Measurements from ENCODE around the gene LMAN1L.
A peak's percentile ranks its signal among the peaks of the same experiment; 100 is the strongest.

Gene LMAN1L

GRCh38 chr15:74838746-74839525 is 26.3 kb downstream of the LMAN1L start:
- no peak for DNase-seq

GRCh38 chr15:74839526-74840395 is 27.1 kb downstream of the LMAN1L start:
- no peak for DNase-seq

- DNase-seq: no peak
These were observed 28.5 kb downstream of the LMAN1L start for GRCh38 chr15:74840851-74841775.

GRCh38 chr15:74841891-74842373 is 29.3 kb downstream of the LMAN1L start:
- DNase-seq: no peak

- peak; percentile 91 for DNase-seq
These were observed 30.2 kb downstream of the LMAN1L start, which contains the start of gene ULK3 for GRCh38 chr15:74842581-74843444. TSS of gene ULK3 (minus strand) at chr15:74843156. CDS start at chr15:74843105, 51 bp downstream.

GRCh38 chr15:74843445-74843828 is 30.8 kb downstream of the LMAN1L start:
- no peak for DNase-seq

- no peak for DNase-seq
These were observed 31.3 kb downstream of the LMAN1L start for GRCh38 chr15:74843891-74844299.

GRCh38 chr15:74844319-74845207 is 31.9 kb downstream of the LMAN1L start:
- DNase-seq: no peak

- peak; percentile 31 for DNase-seq
These were observed 32.6 kb downstream of the LMAN1L start for GRCh38 chr15:74845208-74845568.

GRCh38 chr15:74845581-74845980 is 32.9 kb downstream of the LMAN1L start:
- no peak for DNase-seq

- no peak for DNase-seq
These were observed 34.8 kb downstream of the LMAN1L start for GRCh38 chr15:74847432-74847831.

GRCh38 chr15:74850393-74850792 is 37.8 kb downstream of the LMAN1L start:
- no peak for DNase-seq

- no peak for DNase-seq
These were observed 39.3 kb downstream of the LMAN1L start for GRCh38 chr15:74851960-74852359.

- no peak for DNase-seq
These were observed 41.9 kb downstream of the LMAN1L start for GRCh38 chr15:74854453-74855022.

GRCh38 chr15:74855857-74856256 is 43.2 kb downstream of the LMAN1L start:
- DNase-seq: no peak

- DNase-seq: no peak
These were observed 43.9 kb downstream of the LMAN1L start for GRCh38 chr15:74856537-74856936.

- no peak for DNase-seq
These were observed 44.5 kb downstream of the LMAN1L start for GRCh38 chr15:74857082-74857655.

GRCh38 chr15:74857671-74858368 is 45.2 kb downstream of the LMAN1L start:
- no peak for DNase-seq

GRCh38 chr15:74858369-74858740 is 45.7 kb downstream of the LMAN1L start:
- DNase-seq: no peak

All from effector CD4-positive, alpha-beta T cell (primary cell).